Coronary artery (tissue), 2 donors: Measurements from ENCODE around the gene FCRL6.

ENCODE experiments used
- DNase-seq: peaks from one replicate; pipeline ENCODE4 v3.0.0-alpha.2; 2017; ENCODE audit warnings: low spot score
- H3K27ac ChIP-seq, 2 donors: fragments of 200-600 bp; sonication (generic); one replicate each; pipeline ENCODE4 v1.5.1; 2016 to 2019
- H3K4me3 ChIP-seq: fragments of 200-600 bp; sonication (generic); 2 replicates; pipeline ENCODE4 v1.5.1; 2016; ENCODE audit warnings: mild to moderate bottlenecking, moderate library complexity
- TF ChIP-seq, protein P1 (sequence below): fragments of 200-600 bp; sonication (generic); IDR thresholded peaks from one replicate; pipeline ENCODE4 v1.5.1; 2019; ENCODE audit warnings: antibody characterized with exemption

Gene FCRL6

DNA sequence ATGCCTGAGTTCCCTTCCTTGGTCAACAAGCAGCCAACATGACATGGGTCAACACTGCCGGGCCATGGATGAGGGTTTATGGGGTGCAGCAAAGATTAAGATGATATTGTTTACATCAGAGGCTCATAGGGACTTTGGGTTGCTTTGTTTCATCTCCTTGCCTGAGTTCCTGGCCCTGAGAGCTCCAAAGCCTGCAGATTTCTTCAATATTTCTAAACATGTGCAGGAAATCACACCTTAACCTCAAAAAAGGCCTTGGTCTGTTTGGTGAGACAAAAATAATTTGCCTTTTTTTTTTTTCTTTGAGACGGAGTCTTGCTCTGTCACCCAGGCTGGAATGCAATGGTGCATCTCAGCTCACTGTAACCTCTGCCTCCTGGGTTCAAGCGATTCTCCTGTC is 25.4 kb downstream of the FCRL6 start:
- TF ChIP-seq, protein P1, sequence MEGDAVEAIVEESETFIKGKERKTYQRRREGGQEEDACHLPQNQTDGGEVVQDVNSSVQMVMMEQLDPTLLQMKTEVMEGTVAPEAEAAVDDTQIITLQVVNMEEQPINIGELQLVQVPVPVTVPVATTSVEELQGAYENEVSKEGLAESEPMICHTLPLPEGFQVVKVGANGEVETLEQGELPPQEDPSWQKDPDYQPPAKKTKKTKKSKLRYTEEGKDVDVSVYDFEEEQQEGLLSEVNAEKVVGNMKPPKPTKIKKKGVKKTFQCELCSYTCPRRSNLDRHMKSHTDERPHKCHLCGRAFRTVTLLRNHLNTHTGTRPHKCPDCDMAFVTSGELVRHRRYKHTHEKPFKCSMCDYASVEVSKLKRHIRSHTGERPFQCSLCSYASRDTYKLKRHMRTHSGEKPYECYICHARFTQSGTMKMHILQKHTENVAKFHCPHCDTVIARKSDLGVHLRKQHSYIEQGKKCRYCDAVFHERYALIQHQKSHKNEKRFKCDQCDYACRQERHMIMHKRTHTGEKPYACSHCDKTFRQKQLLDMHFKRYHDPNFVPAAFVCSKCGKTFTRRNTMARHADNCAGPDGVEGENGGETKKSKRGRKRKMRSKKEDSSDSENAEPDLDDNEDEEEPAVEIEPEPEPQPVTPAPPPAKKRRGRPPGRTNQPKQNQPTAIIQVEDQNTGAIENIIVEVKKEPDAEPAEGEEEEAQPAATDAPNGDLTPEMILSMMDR, result no peak
- DNase-seq, result no peak
- Histone ChIP-seq H3K4me3 (peak overlapping the region; percentile 42), H3K27ac (peak overlapping the region in 1 of 2 donors; percentile 45)

DNA sequence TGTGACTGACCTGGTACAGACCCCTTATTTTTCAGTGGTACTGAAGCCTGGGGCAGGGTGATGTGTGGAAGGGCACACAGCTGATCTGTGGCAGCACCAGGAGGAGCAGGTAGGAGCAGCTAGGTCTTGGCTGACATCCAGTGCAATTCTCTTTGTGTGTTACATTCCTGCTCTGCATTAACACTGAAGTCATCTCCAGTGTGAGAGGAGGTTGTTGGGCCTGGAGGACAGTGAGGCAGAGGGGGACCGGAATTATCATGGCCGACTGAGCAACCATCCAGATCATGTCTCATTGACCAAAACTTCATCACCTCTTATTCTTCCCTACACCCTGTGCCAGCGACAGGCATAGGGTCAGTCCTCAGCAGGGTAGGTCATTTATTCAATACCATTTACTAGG is 26.0 kb downstream of the FCRL6 start:
- no peak for DNase-seq
- TF ChIP-seq, protein P1, result no peak
- H3K4me3 ChIP-seq, result peak overlapping the region; percentile 28
- H3K27ac ChIP-seq, result peak overlapping the region in 1 of 2 donors; percentile 40

DNA sequence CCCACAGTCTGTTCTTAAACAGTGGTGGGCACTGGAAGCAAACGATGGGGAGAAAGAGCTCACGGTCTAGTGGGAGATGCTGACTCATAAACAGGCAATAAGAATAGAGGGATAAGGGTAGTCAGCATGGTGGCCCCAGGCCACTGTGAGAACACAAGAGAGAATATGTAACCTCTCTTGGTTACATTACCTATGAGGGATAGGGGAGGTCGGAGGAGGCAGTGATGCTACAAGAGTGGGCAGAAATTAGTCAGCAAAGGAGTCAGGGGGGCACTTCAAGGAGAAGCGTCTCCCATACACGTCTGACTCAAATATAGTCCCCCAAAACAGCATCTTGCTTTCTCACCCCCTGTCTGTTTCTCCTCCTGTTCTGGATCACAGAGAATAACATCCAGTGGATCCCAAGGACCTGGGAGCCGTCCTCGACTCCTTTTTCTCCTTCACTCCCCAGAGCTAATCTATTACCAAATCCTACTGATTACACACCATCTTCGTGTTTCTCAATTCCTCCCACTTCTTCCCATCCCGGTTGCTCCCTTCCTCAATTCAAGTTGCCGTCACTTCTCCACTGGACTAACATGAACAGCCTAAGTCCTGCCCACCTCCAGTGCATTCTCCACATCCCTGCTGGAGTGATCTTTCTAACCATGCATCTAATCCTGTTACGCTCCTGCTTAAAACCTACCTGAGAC is 26.6 kb downstream of the FCRL6 start:
- no peak for DNase-seq
- peak overlapping the region in 1 of 2 donors; percentile 40 for H3K27ac ChIP-seq
- TF ChIP-seq, protein P1, result no peak
- H3K4me3 ChIP-seq, result peak overlapping the region; percentile 28

DNA sequence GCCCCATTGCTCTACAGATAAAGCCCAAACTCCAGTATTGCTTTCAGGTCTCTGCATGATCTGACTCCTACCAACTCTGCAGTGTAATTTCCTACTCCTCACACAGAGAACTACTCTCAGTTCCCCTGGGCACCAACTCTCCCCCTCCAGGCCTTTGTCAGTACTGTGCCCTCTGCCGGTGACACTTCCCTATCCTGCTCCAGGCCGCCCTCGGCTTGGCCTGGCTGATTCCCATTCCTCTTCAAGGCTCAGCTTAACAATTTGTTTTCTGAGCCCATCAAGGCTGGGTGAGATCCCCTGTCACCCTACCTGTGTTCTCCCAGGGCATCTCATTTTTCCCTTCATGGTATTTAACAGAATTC is 27.1 kb downstream of the FCRL6 start:
- DNase-seq, result no peak
- Histone ChIP-seq H3K4me3 (no peak overlapping the region), H3K27ac (no peak overlapping the region)
- TF ChIP-seq, protein P1, result no peak

DNA sequence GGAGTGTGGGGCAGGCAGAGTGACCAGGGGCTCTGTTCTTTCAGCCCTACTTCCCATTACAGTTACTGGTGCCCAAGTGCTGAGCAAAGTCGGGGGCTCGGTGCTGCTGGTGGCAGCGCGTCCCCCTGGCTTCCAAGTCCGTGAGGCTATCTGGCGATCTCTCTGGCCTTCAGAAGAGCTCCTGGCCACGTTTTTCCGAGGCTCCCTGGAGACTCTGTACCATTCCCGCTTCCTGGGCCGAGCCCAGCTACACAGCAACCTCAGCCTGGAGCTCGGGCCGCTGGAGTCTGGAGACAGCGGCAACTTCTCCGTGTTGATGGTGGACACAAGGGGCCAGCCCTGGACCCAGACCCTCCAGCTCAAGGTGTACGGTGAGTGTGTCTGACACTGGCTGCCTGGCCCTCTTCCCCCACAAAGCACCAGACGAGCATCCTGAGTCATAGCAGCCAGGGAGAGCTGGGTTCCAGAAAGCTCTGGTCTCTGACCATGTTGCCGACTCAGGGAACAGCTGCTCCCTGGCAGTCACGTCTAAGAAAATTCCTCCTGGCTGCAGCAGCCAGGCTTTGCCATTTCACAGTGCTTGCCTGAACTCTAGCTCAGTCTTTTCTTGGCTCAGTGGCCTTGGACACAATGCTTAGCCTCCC is 27.8 kb downstream of the FCRL6 start:
- Histone ChIP-seq H3K4me3 (no peak overlapping the region), H3K27ac (no peak overlapping the region)
- TF ChIP-seq, protein P1, result no peak
- DNase-seq, result no peak

DNA sequence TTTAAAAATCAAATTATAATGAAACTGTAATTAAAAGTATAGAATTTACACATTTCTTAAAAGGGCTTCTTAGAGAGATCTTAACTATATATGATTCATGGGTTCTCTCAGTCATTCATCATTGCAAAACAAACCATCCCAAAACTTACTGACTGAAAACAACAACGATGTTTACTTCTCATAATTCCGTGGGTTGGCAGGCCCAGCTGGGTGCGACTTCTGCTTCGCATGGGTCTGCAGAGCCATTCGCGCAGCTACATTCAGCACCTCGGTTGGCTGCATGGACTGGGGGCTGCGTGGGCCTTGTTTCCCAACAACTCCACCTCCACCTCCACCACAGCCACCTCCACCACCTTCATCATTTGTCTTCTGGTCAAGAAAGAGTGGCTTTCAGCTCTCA is 28.6 kb downstream of the FCRL6 start:
- H3K27ac ChIP-seq, result no peak overlapping the region
- DNase-seq, result no peak
- TF ChIP-seq, protein P1, result no peak

More for the DNA sequence above, 28.6 kb downstream of the FCRL6 start:
- no peak overlapping the region for H3K4me3 ChIP-seq
